Activated CD8-positive, alpha-beta memory T cell treated with anti-CD3 and anti-CD28 coated beads for 24 hours (primary cell): Measurements from ENCODE around the gene PRH2.

Source experiments
- DNase-seq: peaks from one replicate; pipeline ENCODE4 v3.0.0-alpha.2; 2020

Gene PRH2

GRCh38 chr12:10965476-10965875 is 36.4 kb downstream of the PRH2 start:
- no peak for DNase-seq

- no peak for DNase-seq
These were observed 37.3 kb downstream of the PRH2 start for GRCh38 chr12:10966314-10966713.

DNA sequence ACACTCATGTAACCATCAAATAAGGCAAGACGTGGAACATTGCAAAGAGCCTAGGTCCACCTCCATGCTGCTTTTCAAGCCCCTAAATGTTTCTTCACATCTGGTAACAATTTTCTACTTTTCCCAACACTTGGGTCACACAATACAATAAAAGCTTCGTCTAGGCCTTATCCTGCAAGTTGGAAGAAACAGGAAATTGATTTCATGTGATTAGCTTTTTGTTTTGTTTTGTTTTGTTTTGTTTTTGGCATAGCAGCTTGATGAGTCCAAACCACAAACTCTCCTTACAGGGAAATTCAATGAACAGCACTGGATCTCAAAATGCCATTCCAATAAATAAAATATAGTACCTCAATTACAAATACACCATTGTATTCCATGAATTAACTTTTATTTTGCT is 38.4 kb downstream of the PRH2 start:
- no peak for DNase-seq

- DNase-seq, result no peak
These were observed 39.9 kb downstream of the PRH2 start for GRCh38 chr12:10968765-10969456.

GRCh38 chr12:10974965-10975364 is 45.9 kb downstream of the PRH2 start:
- DNase-seq, result no peak

GRCh38 chr12:10982244-10982643 is 53.2 kb downstream of the PRH2 start:
- no peak for DNase-seq
